Fibroblast of lung (primary cell): ENCODE results near the gene HOPX. TPM values are rescaled to one million over a fixed set of nuclear protein-coding genes. Genes with fewer than 3 reads are reported as not detected.
A peak's percentile ranks its signal among the peaks of the same experiment; 100 is the strongest.
"Not testable (repeated sequence)": the region's sequence is repeated elsewhere in the genome, so short reads cannot be mapped to it uniquely, and the experiment has no call there.

ENCODE experiments used
- DNase-seq, 2 donors: peaks; one replicate each; pipeline versions ENCODE4 v3.0.0 to v3.0.0-alpha.2; 2010; ENCODE audit warnings: low read depth in 2 of 2
- H2AFZ ChIP-seq: 2 replicates; pipeline ENCODE4 v1.5.1; 2012; ENCODE audit warnings: low read length, control low read depth, inconsistent platforms
- H3K27ac ChIP-seq: 2 replicates; pipeline ENCODE4 v1.5.1; 2011; ENCODE audit warnings: low read length, control low read depth; ENCODE audit not compliant: insufficient read depth
- H3K27me3 ChIP-seq: 2 replicates; pipeline ENCODE4 v1.5.1; 2011; ENCODE audit warnings: mild to moderate bottlenecking, low read length; ENCODE audit not compliant: control insufficient read depth, insufficient read depth
- H3K36me3 ChIP-seq: 2 replicates; pipeline ENCODE4 v1.5.1; 2011; ENCODE audit warnings: low read length; ENCODE audit not compliant: control insufficient read depth, insufficient read depth
- H3K4me1 ChIP-seq: 2 replicates; pipeline ENCODE4 v1.5.1; 2011; ENCODE audit warnings: low read length; ENCODE audit not compliant: control insufficient read depth, insufficient read depth; ENCODE audit errors: extremely low read depth
- H3K4me2 ChIP-seq: 2 replicates; pipeline ENCODE4 v1.5.1; 2011; ENCODE audit warnings: low read length, control low read depth; ENCODE audit not compliant: insufficient read depth; ENCODE audit errors: extremely low read depth
- H3K4me3 ChIP-seq, 4 experiments: fragments of 200-600 bp in 1 of 4; sonication (generic) in 1 of 4; replicated peaks in 1 of 4; 2 replicates each; pipeline ENCODE4 v1.5.1; 2011 to 2016; ENCODE audit warnings: low read length in 4 of 4, low read depth in 3 of 4, mild to moderate bottlenecking in 3 of 4, control low read depth in 2 of 4, inconsistent platforms in 1 of 4, mixed read lengths in 1 of 4; ENCODE audit not compliant: insufficient read depth in 1 of 4; ENCODE audit errors: control extremely low read depth in 1 of 4
- H3K79me2 ChIP-seq: 2 replicates; pipeline ENCODE4 v1.5.1; 2012; ENCODE audit warnings: mild to moderate bottlenecking, low read length, inconsistent platforms; ENCODE audit not compliant: control insufficient read depth, insufficient read depth
- H3K9ac ChIP-seq: 2 replicates; pipeline ENCODE4 v1.5.1; 2011; ENCODE audit warnings: mild to moderate bottlenecking, low read length, control low read depth; ENCODE audit not compliant: insufficient read depth
- H3K9me3 ChIP-seq: 2 replicates; pipeline ENCODE4 v1.5.1; 2012; ENCODE audit warnings: low read depth, low read length; ENCODE audit not compliant: control insufficient read depth, insufficient read depth
- H4K20me1 ChIP-seq: 2 replicates; pipeline ENCODE4 v1.5.1; 2011; ENCODE audit warnings: low read length; ENCODE audit not compliant: control insufficient read depth, insufficient read depth; ENCODE audit errors: extremely low read depth
- CTCF ChIP-seq, 2 donors: IDR thresholded peaks in 1 of 2; conservative IDR thresholded peaks in 1 of 2; 1 replicate in 1 of 2; 2 replicates in 1 of 2; pipeline ENCODE4 v1.5.1; 2011 to 2012; ENCODE audit warnings: low read length in 2 of 2, control low read depth in 1 of 2, inconsistent platforms in 1 of 2, low read depth in 1 of 2, mild to moderate bottlenecking in 1 of 2
- EZH2 ChIP-seq: IDR thresholded peaks from 2 replicates; pipeline ENCODE4 v1.5.1; 2012; ENCODE audit warnings: low read length, control low read depth, mild to moderate bottlenecking; ENCODE audit errors: missing control alignments
- polyA plus RNA-seq, 2 donors: library from polyadenylated mRNA; depleted of rRNA in 1 of 2; stranded (reverse) in 1 of 2; unstranded in 1 of 2; fragments of >200 nt; gene quantifications; 2 replicates each; pipeline ENCODE4 v1.2.1, GENCODE V29; 2011 to 2012; ENCODE audit warnings: missing spikeins in 1 of 2
- total RNA-seq: library from RNA; depleted of rRNA; stranded (reverse); fragments of >200 nt; gene quantifications from 2 replicates; pipeline ENCODE4 v1.2.1, GENCODE V29; 2014

HOPX gene
- total and polyA plus RNA-seq, 2 donors (not counting 1 experiment from before 2014, with no cell fraction given), result 2.4 to 11.4 TPM

GRCh38 chr4:56727150-56727549 is 46.1 kb upstream of the HOPX start:
- H3K4me3 ChIP-seq, result no peak overlapping the region
- no peaks in the 10 kb centered on the region for H3K9me3 ChIP-seq
- no peak overlapping the region for H3K27ac ChIP-seq
- no peak overlapping the region for H3K4me2 ChIP-seq
- no peak overlapping the region for H3K9ac ChIP-seq
- no peaks in the 10 kb centered on the region for H3K27me3 ChIP-seq
- H3K36me3 ChIP-seq, result no peaks in the 10 kb centered on the region
- TF ChIP-seq EZH2, result no peak
- peak in 1 of 2 donors; percentile 29 for TF ChIP-seq CTCF (conservative IDR thresholded peaks at IDR 0.05 in 1 of 2, IDR thresholded peaks at IDR 0.05 in 1 of 2; ENCODE audit: low read depth in 1 of 2, low read length in 2 of 2)
- H3K79me2 ChIP-seq, result no peaks in the 10 kb centered on the region
- peak in 1 of 2 donors; percentile 48 for DNase-seq
- no peaks in the 10 kb centered on the region for H3K4me1 ChIP-seq
- H2AFZ ChIP-seq, result no peak overlapping the region
- no peaks in the 10 kb centered on the region for H4K20me1 ChIP-seq

GRCh38 chr4:56726593-56726992 is 45.5 kb upstream of the HOPX start:
- H3K4me2 ChIP-seq, H3K27ac ChIP-seq, H3K36me3 ChIP-seq, H3K27me3 ChIP-seq, H3K9me3 ChIP-seq, H3K9ac ChIP-seq, H2AFZ ChIP-seq, H3K79me2 ChIP-seq, H3K4me3 ChIP-seq, H4K20me1 ChIP-seq, H3K4me1 ChIP-seq, DNase-seq: not testable (repeated sequence)

GRCh38 chr4:56723659-56724230 is 42.6 kb upstream of the HOPX start:
- no peak overlapping the region for H3K4me3 ChIP-seq
- H3K4me2 ChIP-seq, result no peak overlapping the region
- H4K20me1 ChIP-seq, result no peaks in the 10 kb centered on the region
- no peak for DNase-seq
- no peaks in the 10 kb centered on the region for H3K9me3 ChIP-seq
- no peak overlapping the region for H2AFZ ChIP-seq
- H3K9ac ChIP-seq, result no peak overlapping the region
- H3K4me1 ChIP-seq, result no peaks in the 10 kb centered on the region
- TF ChIP-seq EZH2, result no peak
- no peak for TF ChIP-seq CTCF (conservative IDR thresholded peaks at IDR 0.05 in 1 of 2, IDR thresholded peaks at IDR 0.05 in 1 of 2; ENCODE audit: low read depth in 1 of 2, low read length in 2 of 2)
- no peak overlapping the region for H3K27ac ChIP-seq
- no peaks in the 10 kb centered on the region for H3K27me3 ChIP-seq
- no peaks in the 10 kb centered on the region for H3K79me2 ChIP-seq
- no peaks in the 10 kb centered on the region for H3K36me3 ChIP-seq
